ENCODE data around the gene ALG3.

ALG3 gene

GRCh38 chr3:184259878-184260723 lies 11.3 kb upstream of the ALG3 start:
- peak; percentile 97 for DNase-seq

- DNase-seq: no peak
Measured at GRCh38 chr3:184259396-184259877, 10.7 kb upstream of the ALG3 start.

DNA sequence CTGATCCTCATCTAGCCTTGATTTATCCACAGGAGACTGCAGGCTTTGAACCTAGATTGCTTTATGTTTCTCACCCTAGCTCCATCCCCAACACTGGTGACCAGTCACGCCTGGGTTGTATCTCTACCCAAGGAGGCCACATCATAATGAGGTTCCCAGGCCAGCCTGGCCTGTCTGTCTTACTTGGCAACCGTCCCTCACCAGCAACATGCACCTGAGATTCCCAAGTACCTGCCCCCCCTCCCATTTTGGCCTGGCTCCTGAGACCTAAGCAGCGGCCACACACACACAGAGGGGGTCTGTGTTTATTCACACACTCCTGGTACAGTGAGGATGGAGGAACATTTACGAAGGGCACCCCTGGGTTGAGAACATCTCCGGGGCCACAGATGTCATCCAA lies 10.2 kb upstream of the ALG3 start:
- DNase-seq: no peak

GRCh38 chr3:184257083-184257915 lies 8.5 kb upstream of the ALG3 start:
- DNase-seq: peak; percentile 27

- DNase-seq: peak; percentile 17
Measured at GRCh38 chr3:184255291-184256039, 6.7 kb upstream of the ALG3 start.

DNA sequence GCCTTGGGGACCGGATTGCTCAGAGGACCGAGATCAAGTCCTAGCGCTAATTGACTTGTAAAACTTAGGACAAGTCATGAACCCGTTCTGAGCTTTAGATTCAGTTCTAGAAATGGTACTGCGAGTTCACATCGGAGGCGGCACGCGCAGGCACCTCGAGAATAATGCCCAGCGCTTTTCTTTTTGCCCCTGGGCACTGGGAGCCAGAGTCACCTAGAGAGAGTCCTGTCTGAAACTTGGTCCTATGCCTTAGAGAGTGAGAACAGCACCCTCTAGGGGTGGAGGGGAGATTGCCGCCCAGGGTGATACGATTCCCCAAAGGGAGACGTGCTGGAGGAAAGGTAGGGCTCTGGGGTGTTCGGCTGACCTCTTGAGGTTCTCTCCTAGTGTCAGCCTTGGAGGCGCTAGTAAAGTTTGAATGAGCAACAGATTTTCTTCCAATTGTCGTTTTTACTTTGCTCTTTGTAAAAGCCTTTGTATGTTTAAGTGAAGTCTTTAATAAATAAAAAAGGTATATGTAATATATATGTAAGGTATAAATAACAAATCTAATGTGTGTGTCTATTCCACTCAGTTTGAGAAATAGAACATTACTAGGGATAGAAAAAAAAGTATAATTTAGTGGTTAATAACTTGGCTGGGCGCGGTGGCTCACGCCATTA lies 1.5 kb upstream of the ALG3 start:
- peak; percentile 90 for DNase-seq

DNA sequence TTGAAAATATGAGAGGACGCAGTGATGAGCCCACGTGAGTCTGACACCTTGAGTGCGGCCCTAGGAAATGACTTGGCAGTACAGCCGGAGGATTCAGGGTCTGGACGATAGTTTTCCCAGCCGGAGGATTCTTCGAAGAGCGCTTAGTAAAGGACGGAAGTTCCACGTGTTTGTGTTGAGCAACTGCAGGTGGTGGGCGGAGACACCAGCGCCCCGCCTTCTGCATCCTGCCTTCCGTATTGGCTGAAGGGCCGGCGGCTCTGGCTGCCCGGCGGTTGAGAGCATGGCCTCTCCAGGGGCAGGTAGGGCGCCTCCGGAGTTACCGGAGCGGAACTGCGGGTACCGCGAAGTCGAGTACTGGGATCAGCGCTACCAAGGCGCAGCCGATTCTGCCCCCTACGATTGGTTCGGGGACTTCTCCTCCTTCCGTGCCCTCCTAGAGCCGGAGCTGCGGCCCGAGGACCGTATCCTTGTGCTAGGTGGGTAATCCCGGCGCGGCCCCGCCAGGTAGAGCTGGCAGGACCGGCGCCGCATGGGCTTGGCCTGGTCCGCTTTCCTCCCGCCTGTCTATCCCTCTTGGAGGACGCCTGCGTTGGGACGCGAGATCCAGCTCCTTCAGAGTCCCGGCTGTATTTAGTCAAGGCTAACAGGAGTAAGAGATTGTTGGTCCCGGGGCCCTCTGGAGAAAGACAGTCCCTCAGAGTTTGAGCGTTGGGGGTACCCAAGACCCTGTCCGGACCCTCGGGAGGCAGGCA lies 827 bp upstream of the ALG3 start, which contains the start of gene EEF1AKMT4:
TSS of gene EEF1AKMT4 (plus strand) at position 261 of the 755 bp plus-strand sequence. CDS start at position 284, 23 bp downstream.
- peak; percentile 95 for DNase-seq

- peak; percentile 20 for DNase-seq
Measured at GRCh38 chr3:184242297-184242685, 6.5 kb downstream of the ALG3 start.

DNA sequence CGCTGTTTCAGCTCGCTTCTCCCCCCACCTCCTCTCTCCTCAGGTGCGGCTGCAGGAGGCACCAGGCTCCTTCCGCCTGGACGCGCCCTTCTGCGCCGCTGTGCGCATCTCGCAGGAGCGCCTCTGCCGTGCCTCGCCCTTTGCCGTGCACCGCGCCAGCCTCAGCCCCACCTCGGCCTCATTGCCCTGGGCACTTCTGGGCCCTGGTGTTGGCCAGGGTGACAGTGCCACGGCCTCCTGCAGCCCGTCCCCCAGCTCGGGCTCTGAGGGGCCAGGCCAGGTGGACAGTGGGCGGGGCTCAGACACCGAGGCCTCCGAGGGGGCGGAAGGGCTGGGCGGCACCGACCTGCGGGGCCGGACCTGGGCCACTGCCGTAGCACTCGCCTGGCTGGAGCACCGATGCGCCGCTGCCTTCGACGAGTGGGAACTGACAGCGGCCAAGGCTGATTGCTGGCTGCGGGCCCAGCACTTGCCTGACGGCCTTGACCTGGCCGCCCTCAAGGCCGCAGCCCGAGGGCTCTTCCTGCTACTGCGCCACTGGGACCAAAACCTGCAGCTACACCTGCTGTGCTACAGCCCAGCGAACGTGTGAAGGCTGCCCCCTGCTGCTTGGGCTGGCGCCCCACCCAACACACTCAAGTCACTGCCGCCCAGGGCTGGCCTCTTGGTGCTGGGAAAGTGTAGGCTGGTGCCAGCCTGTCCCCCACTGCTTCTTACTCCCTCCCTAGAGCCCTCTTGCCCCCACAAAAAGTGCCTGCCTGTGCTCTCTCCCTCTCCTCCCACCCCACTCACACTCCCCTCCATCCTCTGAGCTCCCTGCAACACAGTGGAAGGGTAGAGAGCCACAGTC lies 7.1 kb downstream of the ALG3 start:
- peak; percentile 88 for DNase-seq

DNA sequence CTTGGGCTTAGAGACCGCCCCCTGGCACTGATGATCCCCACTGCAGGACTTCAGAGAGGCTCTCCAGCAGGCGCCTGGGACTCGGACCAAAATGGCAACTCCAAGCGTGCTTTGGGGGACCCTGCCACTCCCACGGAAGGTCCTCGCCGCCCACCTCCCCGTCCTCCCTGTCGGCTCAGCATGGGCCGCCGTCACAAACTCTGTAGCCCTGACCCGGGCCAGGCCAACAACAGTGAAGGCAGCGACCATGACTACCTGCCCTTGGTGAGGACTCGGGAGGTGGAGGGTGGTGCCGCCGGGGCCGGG lies 7.7 kb downstream of the ALG3 start:
- no peak for DNase-seq

- DNase-seq: peak; percentile 64
Measured at GRCh38 chr3:184240384-184241140, 8.2 kb downstream of the ALG3 start.

- DNase-seq: peak; percentile 20
Measured at GRCh38 chr3:184239708-184240107, 9.1 kb downstream of the ALG3 start.

DNA sequence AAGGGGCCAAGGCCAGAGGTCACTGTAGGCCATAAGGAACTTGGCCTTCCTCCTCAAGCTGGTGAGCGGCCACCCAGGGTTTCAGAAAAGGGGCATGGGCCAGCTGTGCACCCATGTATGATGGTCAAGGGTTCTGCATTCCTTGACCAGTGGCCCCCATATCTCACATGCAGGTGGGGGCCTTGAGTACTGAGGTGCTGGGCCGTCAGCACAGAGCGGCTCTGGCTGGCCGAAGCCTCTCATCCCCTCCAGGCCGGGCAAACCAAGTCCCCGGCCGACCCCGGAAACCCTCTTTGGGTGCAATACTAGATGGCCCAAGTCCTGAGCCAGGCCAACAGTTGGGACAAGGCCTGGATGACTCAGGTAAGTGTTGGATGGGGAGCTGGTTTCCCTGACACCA lies 9.5 kb downstream of the ALG3 start:
- DNase-seq: peak; percentile 14

DNA sequence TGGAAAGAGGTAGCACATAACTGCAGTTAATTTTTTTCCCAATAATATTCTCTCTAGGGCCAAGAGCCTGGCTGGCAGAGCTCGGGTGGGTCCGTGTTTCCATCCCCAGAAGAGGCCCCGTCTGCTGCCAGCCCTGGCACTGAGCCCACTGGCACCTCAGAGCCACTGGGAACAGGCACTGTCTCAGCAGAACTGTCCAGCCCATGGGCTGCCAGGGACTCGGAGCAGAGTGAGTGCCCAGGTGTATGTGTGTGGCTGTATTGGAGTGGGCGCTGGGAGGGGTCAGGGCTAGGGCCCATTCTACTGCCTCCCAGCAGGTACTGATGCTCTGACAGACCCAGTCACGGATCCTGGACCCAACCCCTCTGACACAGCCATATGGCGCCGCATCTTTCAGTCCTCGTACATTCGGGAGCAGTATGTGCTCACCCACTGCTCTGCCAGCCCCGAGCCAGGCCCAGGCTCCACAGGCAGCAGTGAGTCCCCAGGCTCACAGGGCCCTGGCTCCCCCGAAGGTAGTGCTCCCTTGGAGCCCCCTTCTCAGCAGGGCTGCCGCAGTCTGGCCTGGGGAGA lies 10.4 kb downstream of the ALG3 start:
- peak; percentile 18 for DNase-seq

DNA sequence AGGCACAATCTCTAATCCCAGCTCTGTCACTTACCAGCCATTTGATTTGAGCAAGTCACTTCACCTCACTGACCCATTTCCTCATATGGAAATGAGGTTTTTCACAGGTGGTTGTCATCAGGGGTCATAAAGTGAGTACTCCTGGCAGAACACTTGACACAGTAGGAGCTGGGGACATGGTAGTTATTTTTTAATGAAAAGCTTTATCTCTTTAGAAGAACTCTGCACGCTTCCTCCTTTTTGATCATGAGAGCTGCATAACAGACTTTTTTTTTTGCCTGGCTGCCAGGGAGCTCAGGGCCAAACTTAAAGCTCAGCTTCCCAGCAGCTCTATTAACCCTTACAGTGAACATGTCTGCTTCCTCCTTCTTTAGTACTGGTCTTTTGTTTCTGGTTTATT lies 11.0 kb downstream of the ALG3 start:
- DNase-seq: peak; percentile 17

DNA sequence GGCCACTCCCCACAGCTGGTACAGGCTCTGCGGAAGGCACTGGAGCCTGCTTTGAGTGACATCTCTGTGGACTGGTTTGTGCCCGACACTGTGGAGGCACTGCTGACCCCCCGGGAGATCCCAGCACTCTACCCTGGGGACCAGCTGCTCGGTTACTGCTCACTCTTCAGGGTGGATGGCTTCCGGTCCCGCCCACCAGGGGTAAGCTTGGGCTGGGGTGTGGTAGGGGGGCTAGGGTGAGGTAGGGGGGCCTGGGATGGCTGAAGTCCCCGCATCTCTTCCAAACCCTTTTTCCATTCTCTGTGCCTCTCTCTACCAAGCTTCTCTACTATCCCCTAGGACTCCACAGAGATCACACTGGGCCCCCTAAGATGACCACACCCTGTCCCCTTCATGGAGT lies 11.6 kb downstream of the ALG3 start:
- DNase-seq: peak; percentile 24

GRCh38 chr3:184236636-184237035 lies 12.1 kb downstream of the ALG3 start:
- peak; percentile 20 for DNase-seq

- peak; percentile 21 for DNase-seq
Measured at GRCh38 chr3:184236033-184236410, 12.7 kb downstream of the ALG3 start.

DNA sequence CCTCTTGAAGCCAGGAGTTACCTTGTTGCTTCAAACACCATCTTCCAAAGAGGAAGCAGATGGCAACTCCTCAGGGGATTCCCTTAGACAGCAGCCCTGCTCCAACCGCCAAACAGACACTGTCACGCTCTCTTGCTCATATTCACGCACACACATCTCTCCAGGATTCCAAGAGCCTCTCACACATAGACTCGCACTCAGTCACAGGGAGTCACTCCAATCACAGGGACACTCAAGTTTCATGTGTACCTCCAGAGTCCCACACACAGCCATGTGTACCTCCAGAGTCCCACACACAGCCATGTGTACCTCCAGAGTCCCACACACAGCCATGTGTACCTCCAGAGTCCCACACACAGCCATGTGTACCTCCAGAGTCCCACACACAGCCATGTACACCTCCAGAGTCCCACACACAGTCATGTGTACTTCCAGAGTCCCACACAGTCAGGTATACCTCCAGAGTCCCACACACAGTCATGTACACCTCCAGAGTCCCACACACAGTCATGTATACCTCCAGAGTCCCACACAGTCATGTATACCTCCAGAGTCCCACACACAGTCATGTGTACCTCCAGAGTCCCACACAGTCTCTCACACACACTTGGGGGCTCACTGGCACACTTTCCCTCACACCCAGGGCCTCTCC lies 13.3 kb downstream of the ALG3 start:
- DNase-seq: peak; percentile 10
